NCI-H2081 (cell line): ENCODE measurements around the gene TPSB2.
"Not testable (repeated sequence)": the region's sequence is repeated elsewhere in the genome, so short reads cannot be mapped to it uniquely, and the experiment has no call there.

Source experiments
- DNase-seq, 2 experiments: peaks; one replicate each; lab custom pipeline; 2025; lab: John Stamatoyannopoulos, UW

Gene TPSB2

GRCh38 chr16:1261131-1261892, 31.3 kb upstream of the TPSB2 start:
- DNase-seq, result peak in 1 of 2 experiments; percentile 42

- DNase-seq, result no peak
Observed at GRCh38 chr16:1260101-1260680, 30.2 kb upstream of the TPSB2 start.

GRCh38 chr16:1259760-1260068, 29.7 kb upstream of the TPSB2 start:
- no peak for DNase-seq

GRCh38 chr16:1258906-1259759, 29.1 kb upstream of the TPSB2 start:
- DNase-seq, result no peak

GRCh38 chr16:1258225-1258600, 28.2 kb upstream of the TPSB2 start:
- no peak for DNase-seq

GRCh38 chr16:1257561-1258224, 27.7 kb upstream of the TPSB2 start:
- no peak for DNase-seq

GRCh38 chr16:1256874-1257322, 26.9 kb upstream of the TPSB2 start:
- DNase-seq, result no peak

GRCh38 chr16:1256296-1256873, 26.4 kb upstream of the TPSB2 start:
- not testable (repeated sequence) for DNase-seq

- not testable (repeated sequence) for DNase-seq
Observed at GRCh38 chr16:1255276-1256122, 25.5 kb upstream of the TPSB2 start, which contains the start of gene TPSD1. TSS of gene TPSD1 (plus strand) at chr16:1256069. CDS start at chr16:1256281, 212 bp downstream.

GRCh38 chr16:1254821-1255220, 24.8 kb upstream of the TPSB2 start:
- DNase-seq, result not testable (repeated sequence)

GRCh38 chr16:1253701-1254364, 23.8 kb upstream of the TPSB2 start:
- DNase-seq, result not testable (repeated sequence)

GRCh38 chr16:1249031-1249755, 19.2 kb upstream of the TPSB2 start:
- DNase-seq, result not testable (repeated sequence)

- not testable (repeated sequence) for DNase-seq
Observed at GRCh38 chr16:1247903-1248537, 18.0 kb upstream of the TPSB2 start.

- DNase-seq, result no peak
Observed at GRCh38 chr16:1245452-1246020, 15.6 kb upstream of the TPSB2 start.

- DNase-seq, result no peak
Observed at GRCh38 chr16:1244881-1245280, 14.9 kb upstream of the TPSB2 start.

GRCh38 chr16:1243907-1244850, 14.2 kb upstream of the TPSB2 start:
- not testable (repeated sequence) for DNase-seq

- DNase-seq, result not testable (repeated sequence)
Observed at GRCh38 chr16:1243363-1243762, 13.4 kb upstream of the TPSB2 start.

GRCh38 chr16:1241081-1241480, 11.1 kb upstream of the TPSB2 start:
- not testable (repeated sequence) for DNase-seq
